Measurements from ENCODE around the gene HLA-DOB. TPM values are rescaled to one million over a fixed set of nuclear protein-coding genes. Genes with fewer than 3 reads are reported as not detected.

HLA-DOB gene
- total RNA-seq, 1 donor from 2014 or later, result 0.25 TPM

GRCh38 chr6:32857156-32857891, 40.5 kb upstream of the HLA-DOB start:
- TF ChIP-seq CTCF (IDR thresholded peaks at IDR 0.05), result no peak
- H3K4me1 Mint-ChIP-seq (ENCODE audit: low read depth), result peaks cover 23% of the 10 kb centered on the region
- H3K36me3 Mint-ChIP-seq (ENCODE audit: low read depth), result no peaks in the 10 kb centered on the region
- H3K27ac Mint-ChIP-seq (ENCODE audit: unreplicated experiment), result no peak overlapping the region
- no peak for DNase-seq (ENCODE audit: low spot score)
- H3K27me3 Mint-ChIP-seq (ENCODE audit: low read depth), result peaks cover 29% of the 10 kb centered on the region
- no peaks in the 10 kb centered on the region for H3K9me3 Mint-ChIP-seq (ENCODE audit: low read depth)
- no peak overlapping the region for H3K4me3 Mint-ChIP-seq (ENCODE audit: unreplicated experiment)

GRCh38 chr6:32855467-32856174, 38.8 kb upstream of the HLA-DOB start:
- Mint-ChIP-seq H3K4me3 (ENCODE audit: unreplicated experiment) (no peak overlapping the region), H3K36me3 (ENCODE audit: low read depth) (peaks cover 5% of the 10 kb centered on the region), H3K27ac (ENCODE audit: unreplicated experiment) (no peak overlapping the region), H3K4me1 (ENCODE audit: low read depth) (peaks cover 24% of the 10 kb centered on the region), H3K27me3 (ENCODE audit: low read depth) (peaks cover 27% of the 10 kb centered on the region), H3K9me3 (ENCODE audit: low read depth) (no peaks in the 10 kb centered on the region)
- TF ChIP-seq CTCF (IDR thresholded peaks at IDR 0.05), result no peak
- DNase-seq (ENCODE audit: low spot score), result no peak

GRCh38 chr6:32854376-32855178, 37.8 kb upstream of the HLA-DOB start:
- H3K36me3 Mint-ChIP-seq (ENCODE audit: low read depth), result peaks cover 11% of the 10 kb centered on the region
- no peaks in the 10 kb centered on the region for H3K9me3 Mint-ChIP-seq (ENCODE audit: low read depth)
- H3K4me3 Mint-ChIP-seq (ENCODE audit: unreplicated experiment), result peak overlapping the region; percentile 95
- no peak for DNase-seq (ENCODE audit: low spot score)
- peaks cover 25% of the 10 kb centered on the region for H3K27me3 Mint-ChIP-seq (ENCODE audit: low read depth)
- no peak for TF ChIP-seq CTCF (IDR thresholded peaks at IDR 0.05)
- peak overlapping the region; percentile 97 for H3K27ac Mint-ChIP-seq (ENCODE audit: unreplicated experiment)
- peaks cover 24% of the 10 kb centered on the region for H3K4me1 Mint-ChIP-seq (ENCODE audit: low read depth)

- H3K27me3 Mint-ChIP-seq (ENCODE audit: low read depth), result peaks cover 25% of the 10 kb centered on the region
- H3K4me1 Mint-ChIP-seq (ENCODE audit: low read depth), result peaks cover 24% of the 10 kb centered on the region
- peak; percentile 83 for TF ChIP-seq CTCF (IDR thresholded peaks at IDR 0.05)
- peak within 1 kb of the TSS; percentile 95 for H3K4me3 Mint-ChIP-seq (ENCODE audit: unreplicated experiment)
- H3K36me3 Mint-ChIP-seq (ENCODE audit: low read depth), result peaks cover 14% of the 10 kb centered on the region
- H3K9me3 Mint-ChIP-seq (ENCODE audit: low read depth), result no peaks in the 10 kb centered on the region
- peak; percentile 96 for DNase-seq (ENCODE audit: low spot score)
- H3K27ac Mint-ChIP-seq (ENCODE audit: unreplicated experiment), result peak within 1 kb of the TSS; percentile 97
Observed at GRCh38 chr6:32853541-32854375, 37.0 kb upstream of the HLA-DOB start, which contains the start of the genes PSMB9 and TAP1. Gene PSMB9 (plus strand): TSS chr6:32854192. CDS start chr6:32854230, 38 bp downstream. Gene TAP1 (minus strand): TSS chr6:32853704. CDS start chr6:32853636, 68 bp downstream.

Measured in chondrocyte (in vitro differentiated cells).